ENCODE measurements around the gene USP3. TPM values are rescaled to one million over a fixed set of nuclear protein-coding genes. Genes with fewer than 3 reads are reported as not detected.

USP3 gene
- total RNA-seq, 4 donors from 2014 or later, result 56.1 to 93.0 (median 73.7) TPM

- in situ Hi-C loops (cut with MboI; ENCODE audit: low pct_ligation_motif_present in 1 of 4, low pct_unique_long_range_greater_than_20kb in 1 of 4, low sequenced_read_pairs in 3 of 4), result loop anchor here in 1 of 4 donors (10.0 to 25.0 kb wide), 2 partner anchors 133 to 311 kb away; partner anchors contain the start of gene APH1B
- no peak for DNase-seq
- 59% methylated on average over 6 of the region's 6 CpGs; no CpG with 5 or more reads in 1 of the 2 donors for WGBS, 2 donors (ENCODE audit: low coverage in 1 of 2)
Measured at GRCh38 chr15:63597821-63598220, 93.4 kb downstream of the USP3 start.

GRCh38 chr15:63598473-63599400, 94.3 kb downstream of the USP3 start:
- H3K9me3 ChIP-seq, result no peaks in the 10 kb centered on the region
- peak overlapping the region in 3 of 4 donors; percentile 61 to 82 (median 71) for H3K4me3 ChIP-seq
- TF ChIP-seq POLR2A (IDR thresholded peaks at IDR 0.05) (peak; percentile 51), POLR2AphosphoS5 (IDR thresholded peaks at IDR 0.05) (peak; percentile 42 to 66 (median 61))
- TF ChIP-seq, protein P1, sequence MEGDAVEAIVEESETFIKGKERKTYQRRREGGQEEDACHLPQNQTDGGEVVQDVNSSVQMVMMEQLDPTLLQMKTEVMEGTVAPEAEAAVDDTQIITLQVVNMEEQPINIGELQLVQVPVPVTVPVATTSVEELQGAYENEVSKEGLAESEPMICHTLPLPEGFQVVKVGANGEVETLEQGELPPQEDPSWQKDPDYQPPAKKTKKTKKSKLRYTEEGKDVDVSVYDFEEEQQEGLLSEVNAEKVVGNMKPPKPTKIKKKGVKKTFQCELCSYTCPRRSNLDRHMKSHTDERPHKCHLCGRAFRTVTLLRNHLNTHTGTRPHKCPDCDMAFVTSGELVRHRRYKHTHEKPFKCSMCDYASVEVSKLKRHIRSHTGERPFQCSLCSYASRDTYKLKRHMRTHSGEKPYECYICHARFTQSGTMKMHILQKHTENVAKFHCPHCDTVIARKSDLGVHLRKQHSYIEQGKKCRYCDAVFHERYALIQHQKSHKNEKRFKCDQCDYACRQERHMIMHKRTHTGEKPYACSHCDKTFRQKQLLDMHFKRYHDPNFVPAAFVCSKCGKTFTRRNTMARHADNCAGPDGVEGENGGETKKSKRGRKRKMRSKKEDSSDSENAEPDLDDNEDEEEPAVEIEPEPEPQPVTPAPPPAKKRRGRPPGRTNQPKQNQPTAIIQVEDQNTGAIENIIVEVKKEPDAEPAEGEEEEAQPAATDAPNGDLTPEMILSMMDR (IDR thresholded peaks at IDR 0.05), result no peak
- peaks cover 13 to 68% (median 61%) of the 10 kb centered on the region in 4 donors for H3K4me1 ChIP-seq
- peak; percentile 79 for DNase-seq
- H3K27ac ChIP-seq, result peak overlapping the region; percentile 90 to 97 (median 94)
- H3K36me3 ChIP-seq, result no peaks in the 10 kb centered on the region
- H3K27me3 ChIP-seq, result no peaks in the 10 kb centered on the region
- in situ Hi-C loops (cut with MboI; ENCODE audit: low pct_ligation_motif_present in 1 of 4, low pct_unique_long_range_greater_than_20kb in 1 of 4, low sequenced_read_pairs in 3 of 4), result loop anchor here in 1 of 4 donors (10.0 to 25.0 kb wide), 2 partner anchors 134 to 311 kb away; partner anchors contain the start of gene APH1B
- WGBS, 2 donors (ENCODE audit: low coverage in 1 of 2), result 30 to 52% methylated on average over 2 to 12 of the region's 12 CpGs
- intact Hi-C loops (cut with DNase I; ENCODE audit: low total_unique reads), result no loop called here

More at GRCh38 chr15:63597821-63598220, 93.4 kb downstream of the USP3 start:
- Histone ChIP-seq H3K27ac (peak overlapping the region; percentile 90 to 97 (median 94)), H3K4me1 (peaks cover 13 to 67% (median 61%) of the 10 kb centered on the region in 4 donors), H3K27me3 (no peaks in the 10 kb centered on the region), H3K9me3 (no peaks in the 10 kb centered on the region), H3K4me3 (peak overlapping the region in 3 of 4 donors; percentile 5 to 71 (median 7)), H3K36me3 (no peaks in the 10 kb centered on the region)
- TF ChIP-seq, protein P1 (IDR thresholded peaks at IDR 0.05), result no peak
- TF ChIP-seq POLR2A (IDR thresholded peaks at IDR 0.05) (no peak), POLR2AphosphoS5 (IDR thresholded peaks at IDR 0.05) (no peak), EP300 (IDR thresholded peaks at IDR 0.05; ENCODE audit: low read depth) (no peak)
- intact Hi-C loops (cut with DNase I; ENCODE audit: low total_unique reads), result no loop called here

- no peaks in the 10 kb centered on the region for H3K27me3 ChIP-seq
- H3K4me1 ChIP-seq, result peaks cover 13 to 68% (median 61%) of the 10 kb centered on the region in 4 donors
- no peaks in the 10 kb centered on the region for H3K36me3 ChIP-seq
- H3K9me3 ChIP-seq, result no peaks in the 10 kb centered on the region
- H3K4me3 ChIP-seq, result peak overlapping the region; percentile 26 to 82 (median 66)
- DNase-seq, result peak; percentile 82
- H3K27ac ChIP-seq, result peak overlapping the region; percentile 90 to 97 (median 94)
- in situ Hi-C loops (cut with MboI; ENCODE audit: low pct_ligation_motif_present in 1 of 4, low pct_unique_long_range_greater_than_20kb in 1 of 4, low sequenced_read_pairs in 3 of 4) (loop anchor here in 1 of 4 donors (10.0 to 25.0 kb wide), 2 partner anchors 135 to 312 kb away; partner anchors contain the start of gene APH1B), intact Hi-C loops (cut with DNase I; ENCODE audit: low total_unique reads) (no loop called here)
- TF ChIP-seq, protein P1 (IDR thresholded peaks at IDR 0.05), result peak; percentile 63 to 78 (median 68)
- TF ChIP-seq POLR2AphosphoS5 (IDR thresholded peaks at IDR 0.05), result peak in 2 of 3 donors; percentile 25 to 49
- TF ChIP-seq POLR2A (IDR thresholded peaks at IDR 0.05), result peak; percentile 38
- no peak for TF ChIP-seq EP300 (IDR thresholded peaks at IDR 0.05; ENCODE audit: low read depth)
- 26% methylated on average over 15 of the region's 19 CpGs; no CpG with 5 or more reads in 1 of the 2 donors for WGBS, 2 donors (ENCODE audit: low coverage in 1 of 2)
Measured at GRCh38 chr15:63599401-63600000, 95.1 kb downstream of the USP3 start.

Measured in transverse colon (tissue), 4 donors.